GM21529 (cell line): ENCODE measurements around the gene ITGA4.

Source experiments
- ATAC-seq: cut with Tn5 transposase; IDR thresholded peaks from one replicate; pipeline ENCODE4 v1.9.1; 2021; ENCODE audit not compliant: unreplicated experiment

Gene ITGA4

GRCh38 chr2:181499231-181499630, 42.0 kb downstream of the ITGA4 start:
- ATAC-seq: no peak

GRCh38 chr2:181500201-181500600, 43.0 kb downstream of the ITGA4 start:
- ATAC-seq: no peak

- ATAC-seq: no peak
These were observed 58.5 kb downstream of the ITGA4 start for GRCh38 chr2:181515719-181516118.

GRCh38 chr2:181516992-181517391, 59.8 kb downstream of the ITGA4 start:
- no peak for ATAC-seq

- ATAC-seq: no peak
These were observed 60.6 kb downstream of the ITGA4 start for GRCh38 chr2:181517685-181518301.

GRCh38 chr2:181520253-181520652, 63.1 kb downstream of the ITGA4 start:
- ATAC-seq: no peak

- no peak for ATAC-seq
These were observed 66.6 kb downstream of the ITGA4 start for GRCh38 chr2:181523756-181524155.

- ATAC-seq: no peak
These were observed 68.8 kb downstream of the ITGA4 start for GRCh38 chr2:181526014-181526413.

- ATAC-seq: no peak
These were observed 69.9 kb downstream of the ITGA4 start for GRCh38 chr2:181527058-181527457.

- ATAC-seq: no peak
These were observed 71.3 kb downstream of the ITGA4 start for GRCh38 chr2:181528441-181528840.

- ATAC-seq: no peak
These were observed 79.5 kb downstream of the ITGA4 start for GRCh38 chr2:181536730-181537129.

GRCh38 chr2:181540421-181540820, 83.2 kb downstream of the ITGA4 start:
- no peak for ATAC-seq

GRCh38 chr2:181542170-181542569, 85.0 kb downstream of the ITGA4 start:
- no peak for ATAC-seq

- ATAC-seq: no peak
These were observed 88.9 kb downstream of the ITGA4 start for GRCh38 chr2:181546086-181546485.

- ATAC-seq: no peak
These were observed 95.6 kb downstream of the ITGA4 start for GRCh38 chr2:181552808-181553207.

GRCh38 chr2:181553244-181553643, 96.1 kb downstream of the ITGA4 start:
- ATAC-seq: no peak

- no peak for ATAC-seq
These were observed 97.1 kb downstream of the ITGA4 start for GRCh38 chr2:181554061-181554830.

- no peak for ATAC-seq
These were observed 101.2 kb downstream of the ITGA4 start for GRCh38 chr2:181558371-181558770.

GRCh38 chr2:181563101-181563692, 106.0 kb downstream of the ITGA4 start:
- ATAC-seq: no peak

- ATAC-seq: no peak
These were observed 109.3 kb downstream of the ITGA4 start for GRCh38 chr2:181566334-181567032.

- no peak for ATAC-seq
These were observed 112.9 kb downstream of the ITGA4 start for GRCh38 chr2:181570059-181570458.
